ENCODE measurements around the gene CTU1. TPM values are rescaled to one million over a fixed set of nuclear protein-coding genes. Genes with fewer than 3 reads are reported as not detected.

CTU1 gene
- total RNA-seq, 1 donor from 2014 or later: 7.8 TPM

DNA sequence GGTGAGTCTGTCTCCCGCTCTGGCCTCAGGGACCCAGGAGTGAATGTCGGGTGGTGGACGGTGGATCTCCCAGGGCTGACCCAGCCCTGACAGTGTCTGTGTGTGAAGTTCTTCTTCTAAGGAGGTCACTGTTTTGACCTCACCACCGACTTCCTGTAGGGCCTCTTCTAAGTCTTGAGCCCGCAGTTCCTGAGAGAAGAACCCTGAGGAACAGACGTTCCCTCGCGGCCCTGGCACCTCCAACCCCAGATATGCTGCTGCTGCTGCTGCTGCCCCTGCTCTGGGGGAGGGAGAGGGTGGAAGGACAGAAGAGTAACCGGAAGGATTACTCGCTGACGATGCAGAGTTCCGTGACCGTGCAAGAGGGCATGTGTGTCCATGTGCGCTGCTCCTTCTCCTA, 33.9 kb upstream of the CTU1 start, which contains the start of gene SIGLEC7:
TSS of gene SIGLEC7 (plus strand) at position 183 of the 400 bp plus-strand sequence. CDS start at position 252, 69 bp downstream.
- ATAC-seq (ENCODE audit: low read depth) (no peak), DNase-seq (no peak)
- H3K4me1 Mint-ChIP-seq: peaks cover 19% of the 10 kb centered on the region
- peaks cover 46% of the 10 kb centered on the region for H3K27me3 Mint-ChIP-seq
- no peaks in the 10 kb centered on the region for H3K36me3 Mint-ChIP-seq (ENCODE audit: low read depth)
- ChIA-PET POLR2A (no interaction called here), CTCF (no interaction called here)
- no peak within 1 kb of the TSS for H3K4me3 Mint-ChIP-seq
- H3K27ac Mint-ChIP-seq: no peak within 1 kb of the TSS
- intact Hi-C loops (cut with micrococcal nuclease): no loop called here
- TF ChIP-seq, protein P1, sequence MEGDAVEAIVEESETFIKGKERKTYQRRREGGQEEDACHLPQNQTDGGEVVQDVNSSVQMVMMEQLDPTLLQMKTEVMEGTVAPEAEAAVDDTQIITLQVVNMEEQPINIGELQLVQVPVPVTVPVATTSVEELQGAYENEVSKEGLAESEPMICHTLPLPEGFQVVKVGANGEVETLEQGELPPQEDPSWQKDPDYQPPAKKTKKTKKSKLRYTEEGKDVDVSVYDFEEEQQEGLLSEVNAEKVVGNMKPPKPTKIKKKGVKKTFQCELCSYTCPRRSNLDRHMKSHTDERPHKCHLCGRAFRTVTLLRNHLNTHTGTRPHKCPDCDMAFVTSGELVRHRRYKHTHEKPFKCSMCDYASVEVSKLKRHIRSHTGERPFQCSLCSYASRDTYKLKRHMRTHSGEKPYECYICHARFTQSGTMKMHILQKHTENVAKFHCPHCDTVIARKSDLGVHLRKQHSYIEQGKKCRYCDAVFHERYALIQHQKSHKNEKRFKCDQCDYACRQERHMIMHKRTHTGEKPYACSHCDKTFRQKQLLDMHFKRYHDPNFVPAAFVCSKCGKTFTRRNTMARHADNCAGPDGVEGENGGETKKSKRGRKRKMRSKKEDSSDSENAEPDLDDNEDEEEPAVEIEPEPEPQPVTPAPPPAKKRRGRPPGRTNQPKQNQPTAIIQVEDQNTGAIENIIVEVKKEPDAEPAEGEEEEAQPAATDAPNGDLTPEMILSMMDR (IDR thresholded peaks at IDR 0.05): no peak
- H3K9me3 Mint-ChIP-seq: no peaks in the 10 kb centered on the region

DNA sequence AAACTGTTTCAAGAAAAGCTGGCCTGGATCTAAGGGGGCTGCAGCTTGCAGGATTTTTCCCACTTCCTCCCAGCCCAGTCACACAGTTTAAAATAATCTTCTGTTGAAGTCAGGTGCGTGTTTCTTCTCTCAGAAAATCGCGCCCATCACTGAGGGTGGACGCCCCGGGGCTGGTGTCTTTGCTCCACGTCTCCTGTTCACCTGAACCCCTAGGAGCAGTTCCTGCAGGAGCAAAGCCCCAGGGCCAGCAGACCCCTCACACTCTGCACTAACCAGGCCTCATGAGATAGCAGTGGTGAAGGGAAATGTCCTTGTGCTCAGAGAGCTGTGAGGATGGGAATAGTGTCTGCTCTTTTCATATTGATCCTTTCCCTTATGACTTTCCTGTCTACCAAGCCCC, 33.0 kb upstream of the CTU1 start:
- Mint-ChIP-seq H3K4me3 (no peak overlapping the region), H3K27ac (no peak overlapping the region), H3K27me3 (peaks cover 52% of the 10 kb centered on the region), H3K9me3 (no peaks in the 10 kb centered on the region), H3K36me3 (ENCODE audit: low read depth) (no peaks in the 10 kb centered on the region), H3K4me1 (peaks cover 19% of the 10 kb centered on the region)
- TF ChIP-seq, protein P1 (IDR thresholded peaks at IDR 0.05): no peak
- ChIA-PET POLR2A (no interaction called here), CTCF (no interaction called here)
- DNase-seq (no peak), ATAC-seq (ENCODE audit: low read depth) (no peak)
- intact Hi-C loops (cut with micrococcal nuclease): no loop called here

DNA sequence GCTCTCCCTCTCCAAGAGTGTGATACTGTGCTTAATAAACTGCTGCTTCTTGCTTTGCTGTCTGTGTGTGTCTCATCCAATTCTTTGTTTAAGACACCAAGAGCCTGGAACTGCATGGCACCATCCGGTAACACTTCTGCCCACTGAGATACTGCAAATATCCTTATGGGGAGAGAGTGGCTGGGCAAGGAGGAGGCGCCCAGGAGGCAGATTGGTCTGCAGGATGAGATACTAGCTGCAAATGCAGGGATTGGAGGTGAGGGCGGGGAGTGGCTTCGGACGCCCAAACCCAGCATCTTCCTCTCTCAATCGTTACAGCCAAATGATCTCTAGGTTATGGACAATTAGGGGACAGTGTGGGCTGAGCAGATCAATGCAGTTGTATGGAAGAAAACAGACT, 32.2 kb upstream of the CTU1 start:
- POLR2A ChIA-PET: no interaction called here
- H3K27ac Mint-ChIP-seq: no peak overlapping the region
- peaks cover under 1% of the 10 kb centered on the region for H3K9me3 Mint-ChIP-seq
- peaks cover 19% of the 10 kb centered on the region for H3K4me1 Mint-ChIP-seq
- H3K4me3 Mint-ChIP-seq: no peak overlapping the region
- peaks cover 49% of the 10 kb centered on the region for H3K27me3 Mint-ChIP-seq
- ATAC-seq (ENCODE audit: low read depth) (no peak), DNase-seq (no peak)
- no peaks in the 10 kb centered on the region for H3K36me3 Mint-ChIP-seq (ENCODE audit: low read depth)
- intact Hi-C loops (cut with micrococcal nuclease): no loop called here
- CTCF ChIA-PET: no interaction called here
- TF ChIP-seq, protein P1 (IDR thresholded peaks at IDR 0.05): no peak

DNA sequence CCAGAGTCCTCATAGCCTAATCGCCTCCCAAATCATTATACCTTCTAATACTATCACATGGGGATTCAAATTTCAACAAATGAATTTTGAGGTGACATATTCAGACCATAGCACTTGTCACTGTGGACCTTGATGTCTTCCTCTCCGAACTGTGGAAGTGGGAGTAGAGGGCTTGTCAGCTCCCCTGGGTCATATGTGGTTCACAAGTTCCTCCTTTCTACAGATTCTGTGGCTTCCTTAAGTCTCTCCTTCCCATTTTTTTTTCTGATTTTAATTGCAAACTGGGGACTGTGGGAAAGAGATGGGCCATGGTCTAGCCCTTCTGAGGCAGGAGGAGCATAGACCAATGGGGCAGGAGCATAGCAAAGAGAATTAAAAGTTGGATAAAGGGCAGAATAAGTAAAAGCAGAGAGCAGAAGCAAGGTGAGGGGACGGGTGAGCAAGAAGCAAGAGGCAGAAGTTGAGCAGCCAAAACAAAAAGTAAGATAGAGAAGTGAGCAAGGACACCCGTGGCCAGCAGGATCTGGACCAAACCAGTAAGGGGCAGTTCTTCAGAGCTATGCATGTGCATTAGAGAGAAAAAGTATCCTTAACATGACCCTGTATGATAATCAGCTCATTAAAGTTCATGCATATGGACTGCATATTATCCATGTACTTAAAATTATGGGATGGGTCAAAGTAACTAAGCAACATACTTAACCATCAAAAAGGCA, 31.2 kb upstream of the CTU1 start:
- no peak overlapping the region for H3K27ac Mint-ChIP-seq
- intact Hi-C loops (cut with micrococcal nuclease): no loop called here
- H3K27me3 Mint-ChIP-seq: peaks cover 48% of the 10 kb centered on the region
- H3K36me3 Mint-ChIP-seq (ENCODE audit: low read depth): no peaks in the 10 kb centered on the region
- no peak overlapping the region for H3K4me3 Mint-ChIP-seq
- POLR2A ChIA-PET: no interaction called here
- peaks cover 19% of the 10 kb centered on the region for H3K4me1 Mint-ChIP-seq
- H3K9me3 Mint-ChIP-seq: peaks cover 3% of the 10 kb centered on the region
- DNase-seq (no peak), ATAC-seq (ENCODE audit: low read depth) (no peak)
- CTCF ChIA-PET: no interaction called here
- TF ChIP-seq, protein P1 (IDR thresholded peaks at IDR 0.05): no peak

DNA sequence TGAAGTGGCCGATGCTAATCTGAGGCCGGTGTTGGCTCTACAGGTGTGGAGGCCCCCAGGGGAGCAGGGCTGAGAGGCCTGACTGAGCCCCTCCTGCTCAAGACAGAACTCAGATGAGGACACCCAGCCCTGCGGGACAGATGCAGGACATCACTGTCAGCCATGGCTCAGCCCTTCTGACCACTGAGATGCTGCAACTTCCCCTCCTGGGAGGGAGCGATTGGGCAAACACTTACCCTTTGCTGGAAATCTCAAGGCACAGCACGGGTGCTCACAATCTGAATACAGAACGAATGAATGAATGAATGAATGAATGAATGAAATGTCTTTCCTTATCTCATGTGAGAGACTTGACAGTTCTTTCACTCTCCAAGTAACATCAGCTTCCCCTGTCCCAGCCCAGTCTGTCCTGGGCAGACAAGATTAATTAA, 30.4 kb upstream of the CTU1 start:
- ATAC-seq (ENCODE audit: low read depth) (no peak), DNase-seq (no peak)
- ChIA-PET POLR2A (no interaction called here), CTCF (no interaction called here)
- Mint-ChIP-seq H3K27me3 (peaks cover 42% of the 10 kb centered on the region), H3K4me3 (no peak overlapping the region), H3K4me1 (peaks cover 19% of the 10 kb centered on the region), H3K36me3 (ENCODE audit: low read depth) (no peaks in the 10 kb centered on the region), H3K9me3 (peaks cover 3% of the 10 kb centered on the region), H3K27ac (no peak overlapping the region)
- intact Hi-C loops (cut with micrococcal nuclease): no loop called here
- TF ChIP-seq, protein P1 (IDR thresholded peaks at IDR 0.05): no peak
